Mesenchymal stem cell (in vitro differentiated cells and primary cell): Measurements from ENCODE around the gene RNF138.

ENCODE experiments used
- DNase-seq: peaks from one replicate; pipeline ENCODE4 v3.0.0-alpha.2; 2013
- H2AFZ ChIP-seq: one replicate; pipeline ENCODE4 v1.6.1; 2013; ENCODE audit warnings: low read depth, mild to moderate bottlenecking, control low read depth, inconsistent platforms, low read length, moderate library complexity
- H2AK5ac ChIP-seq: 2 replicates; pipeline ENCODE4 v1.6.1; 2013; ENCODE audit warnings: low read length, moderate library complexity, mild to moderate bottlenecking, inconsistent platforms; ENCODE audit not compliant: severe bottlenecking
- H2BK120ac ChIP-seq: one replicate; pipeline ENCODE4 v1.6.1; 2013; ENCODE audit warnings: low read depth, mild to moderate bottlenecking, inconsistent platforms, low read length, moderate library complexity
- H2BK12ac ChIP-seq, 2 experiments: one replicate each; pipeline ENCODE4 v1.6.1; 2013; ENCODE audit warnings: inconsistent platforms in 2 of 2, low read length in 2 of 2, mild to moderate bottlenecking in 2 of 2, moderate library complexity in 2 of 2, control low read depth in 1 of 2
- H2BK15ac ChIP-seq: one replicate; pipeline ENCODE4 v1.6.1; 2013; ENCODE audit warnings: mild to moderate bottlenecking, low read depth, inconsistent platforms; ENCODE audit not compliant: poor library complexity, severe bottlenecking
- H2BK5ac ChIP-seq: 2 replicates; pipeline ENCODE4 v1.6.1; 2013; ENCODE audit warnings: low read depth, mild to moderate bottlenecking, low read length, control low read depth, inconsistent platforms; ENCODE audit not compliant: poor library complexity, severe bottlenecking
- H3K14ac ChIP-seq, 2 experiments: one replicate each; pipeline ENCODE4 v1.6.1; 2013; ENCODE audit warnings: inconsistent platforms in 2 of 2, low read length in 2 of 2, control low read depth in 1 of 2, mild to moderate bottlenecking in 1 of 2, moderate library complexity in 1 of 2
- H3K18ac ChIP-seq, 2 experiments: one replicate each; pipeline ENCODE4 v1.6.1; 2013; ENCODE audit warnings: inconsistent platforms in 2 of 2, low read length in 2 of 2, control low read depth in 1 of 2, low read depth in 1 of 2, mild to moderate bottlenecking in 1 of 2
- H3K23ac ChIP-seq, 2 experiments: one replicate each; pipeline ENCODE4 v1.6.1; 2013; ENCODE audit warnings: inconsistent platforms in 2 of 2, low read length in 2 of 2, mild to moderate bottlenecking in 2 of 2, moderate library complexity in 2 of 2, control low read depth in 1 of 2
- H3K27ac ChIP-seq: 2 replicates; pipeline ENCODE4 v1.5.1; 2013; ENCODE audit warnings: mild to moderate bottlenecking, moderate library complexity, low read length, control low read depth, inconsistent platforms; ENCODE audit not compliant: poor library complexity, severe bottlenecking
- H3K27me3 ChIP-seq, 2 experiments: 2 replicates each; pipeline versions ENCODE4 v1.6.1 to v1.7.0; 2013; ENCODE audit warnings: low read length in 2 of 2, mild to moderate bottlenecking in 2 of 2, moderate library complexity in 2 of 2, control low read depth in 1 of 2, inconsistent platforms in 1 of 2; ENCODE audit not compliant: control insufficient read depth in 1 of 2, insufficient read depth in 1 of 2
- H3K36me3 ChIP-seq, 2 experiments: 2 replicates each; pipeline versions ENCODE4 v1.6.1 to v1.7.0; 2013; ENCODE audit warnings: low read length in 2 of 2, control low read depth in 1 of 2, inconsistent platforms in 1 of 2, low read depth in 1 of 2, mild to moderate bottlenecking in 1 of 2; ENCODE audit not compliant: insufficient read depth in 2 of 2, control insufficient read depth in 1 of 2
- H3K4ac ChIP-seq, 2 experiments: one replicate each; pipeline ENCODE4 v1.6.1; 2013; ENCODE audit warnings: inconsistent platforms in 2 of 2, low read length in 2 of 2, mild to moderate bottlenecking in 2 of 2, moderate library complexity in 2 of 2, control low read depth in 1 of 2, low read depth in 1 of 2
- H3K4me1 ChIP-seq: 2 replicates; pipeline ENCODE4 v1.6.1; 2013; ENCODE audit warnings: low read depth, low read length, control low read depth; ENCODE audit not compliant: control insufficient read depth, insufficient read depth
- H3K4me2 ChIP-seq: 2 replicates; pipeline ENCODE4 v1.6.1; 2013; ENCODE audit warnings: low read length, mild to moderate bottlenecking, inconsistent platforms; ENCODE audit not compliant: poor library complexity, severe bottlenecking
- H3K4me3 ChIP-seq, 2 experiments: 2 replicates each; pipeline versions ENCODE4 v1.5.1 to v1.7.0; 2013; ENCODE audit warnings: low read length in 2 of 2, mild to moderate bottlenecking in 2 of 2, control low read depth in 1 of 2, low read depth in 1 of 2; ENCODE audit not compliant: insufficient read depth in 1 of 2
- H3K79me1 ChIP-seq: replicated peaks from 2 replicates; pipeline ENCODE4 v1.6.1; 2013; ENCODE audit warnings: mild to moderate bottlenecking, control low read depth, low read length, inconsistent platforms; ENCODE audit not compliant: poor library complexity, severe bottlenecking
- H3K9ac ChIP-seq: 2 replicates; pipeline ENCODE4 v1.7.0; 2013; ENCODE audit warnings: mild to moderate bottlenecking, low read length, moderate library complexity
- H3K9me3 ChIP-seq: 2 replicates; pipeline ENCODE4 v1.7.0; 2013; ENCODE audit warnings: mild to moderate bottlenecking, low read length; ENCODE audit not compliant: control insufficient read depth
- H4K8ac ChIP-seq: one replicate; pipeline ENCODE4 v1.6.1; 2013; ENCODE audit warnings: inconsistent platforms, mild to moderate bottlenecking, low read length, moderate library complexity
- H4K91ac ChIP-seq: one replicate; pipeline ENCODE4 v1.6.1; 2013; ENCODE audit warnings: mild to moderate bottlenecking, low read length, inconsistent platforms
- WGBS: methylation state at CpG from one replicate; pipeline ENCODE4 v1.1.7; 2013; ENCODE audit warnings: mixed read lengths; 5-methylcytosine and 5-hydroxymethylcytosine counted together

RNF138 gene

DNA sequence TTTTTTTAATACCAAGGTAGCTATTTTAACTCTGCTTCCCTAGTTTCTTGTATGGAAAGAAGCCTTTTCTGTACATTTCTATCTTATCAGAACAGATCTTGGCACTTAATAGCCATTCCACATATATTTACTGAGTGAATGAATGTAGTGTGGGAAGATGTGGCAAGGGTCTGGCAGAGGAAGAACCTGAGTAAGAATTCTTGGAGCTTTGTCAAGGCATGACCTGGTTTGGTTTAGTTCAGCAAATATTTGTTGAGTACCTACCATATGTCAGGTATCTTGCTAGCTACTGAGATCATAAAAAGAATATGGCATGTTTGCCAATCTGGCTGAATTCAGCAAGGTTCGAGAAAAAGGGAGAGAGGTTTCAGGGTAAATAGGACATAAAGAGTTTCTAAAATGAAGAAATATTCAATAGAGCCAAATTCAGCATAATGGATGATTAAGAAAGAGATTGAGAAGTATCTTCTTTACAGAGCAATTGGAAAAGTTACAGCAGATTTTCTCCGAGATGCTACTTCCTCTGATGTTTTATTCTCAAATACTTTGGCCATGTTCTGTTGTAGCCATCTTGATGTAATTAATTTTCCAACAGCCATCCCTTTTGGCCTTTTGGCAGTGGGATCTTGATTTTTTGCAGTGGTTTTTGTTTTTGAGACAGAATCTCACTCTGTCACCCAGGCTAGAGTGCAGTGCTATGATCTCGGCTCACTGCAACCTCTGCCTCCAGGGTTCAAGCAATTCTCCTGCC is 76.5 kb downstream of the RNF138 start:
- Histone ChIP-seq H3K9me3 (no peaks in the 10 kb centered on the region), H2BK5ac (no peak overlapping the region), H3K36me3 (no peaks in the 10 kb centered on the region)

GRCh38 chr18:32173654-32174053 is 82.0 kb downstream of the RNF138 start:
- Histone ChIP-seq H3K4ac (no peak overlapping the region), H3K18ac (no peak overlapping the region), H3K4me1 (no peaks in the 10 kb centered on the region), H3K14ac (no peak overlapping the region), H4K8ac (no peak overlapping the region), H3K9me3 (no peaks in the 10 kb centered on the region), H2BK120ac (no peak overlapping the region), H3K27me3 (no peaks in the 10 kb centered on the region), H2BK15ac (no peak overlapping the region), H2BK12ac (no peak overlapping the region), H2AK5ac (no peak overlapping the region), H2BK5ac (no peak overlapping the region), H3K27ac (no peak overlapping the region), H3K4me3 (no peak overlapping the region), H3K9ac (no peak overlapping the region), H2AFZ (no peak overlapping the region), H3K4me2 (no peak overlapping the region), H4K91ac (no peak overlapping the region), H3K23ac (no peak overlapping the region), H3K79me1 (no peaks in the 10 kb centered on the region), H3K36me3 (no peaks in the 10 kb centered on the region)
- WGBS, result 100% methylated on average over 2 of the region's 3 CpGs
- DNase-seq, result no peak

More for the DNA sequence above, 76.5 kb downstream of the RNF138 start:
- Histone ChIP-seq H3K4me3 (no peak overlapping the region), H3K4ac (no peak overlapping the region), H2BK15ac (no peak overlapping the region), H3K23ac (no peak overlapping the region), H3K4me1 (no peaks in the 10 kb centered on the region), H2BK120ac (no peak overlapping the region), H4K8ac (no peak overlapping the region), H3K27ac (no peak overlapping the region), H3K27me3 (peaks cover 7 to 8% of the 10 kb centered on the region in 2 experiments), H3K79me1 (no peaks in the 10 kb centered on the region), H3K9ac (no peak overlapping the region), H3K4me2 (no peak overlapping the region), H2BK12ac (no peak overlapping the region), H3K18ac (no peak overlapping the region), H2AK5ac (no peak overlapping the region), H3K14ac (no peak overlapping the region), H4K91ac (no peak overlapping the region), H2AFZ (no peak overlapping the region)
- DNase-seq, result no peak
- 90% methylated on average over 3 of the region's 3 CpGs for WGBS

GRCh38 chr18:32174719-32175118 is 83.0 kb downstream of the RNF138 start:
- Histone ChIP-seq H3K4ac (no peak overlapping the region), H3K4me3 (no peak overlapping the region), H3K36me3 (no peaks in the 10 kb centered on the region), H2AK5ac (no peak overlapping the region), H3K4me2 (no peak overlapping the region), H3K27me3 (no peaks in the 10 kb centered on the region), H3K27ac (no peak overlapping the region), H3K14ac (no peak overlapping the region), H3K9me3 (no peaks in the 10 kb centered on the region), H2BK15ac (no peak overlapping the region), H4K91ac (no peak overlapping the region), H2BK5ac (no peak overlapping the region), H3K18ac (no peak overlapping the region), H3K23ac (no peak overlapping the region), H4K8ac (no peak overlapping the region), H2AFZ (no peak overlapping the region), H2BK12ac (no peak overlapping the region), H2BK120ac (no peak overlapping the region), H3K9ac (no peak overlapping the region), H3K4me1 (no peaks in the 10 kb centered on the region), H3K79me1 (no peaks in the 10 kb centered on the region)
- 77% methylated on average over 5 of the region's 7 CpGs for WGBS
- no peak for DNase-seq

GRCh38 chr18:32175265-32175664 is 83.6 kb downstream of the RNF138 start:
- no peak overlapping the region for H2BK120ac ChIP-seq
- no peak overlapping the region for H3K4me2 ChIP-seq
- no peak overlapping the region for H3K9ac ChIP-seq
- H3K9me3 ChIP-seq, result no peaks in the 10 kb centered on the region
- no peak overlapping the region for H4K91ac ChIP-seq
- no peak overlapping the region for H3K4ac ChIP-seq
- no peak overlapping the region for H3K18ac ChIP-seq
- H2BK12ac ChIP-seq, result no peak overlapping the region
- WGBS, result 67% methylated on average over 1 of the region's 1 CpG
- H2AFZ ChIP-seq, result no peak overlapping the region
- no peak overlapping the region for H3K4me3 ChIP-seq
- H3K36me3 ChIP-seq, result no peaks in the 10 kb centered on the region
- no peak overlapping the region for H2BK15ac ChIP-seq
- no peak for DNase-seq
- H3K27me3 ChIP-seq, result no peaks in the 10 kb centered on the region
- H3K4me1 ChIP-seq, result no peaks in the 10 kb centered on the region
- no peak overlapping the region for H3K27ac ChIP-seq
- H3K23ac ChIP-seq, result no peak overlapping the region
- no peaks in the 10 kb centered on the region for H3K79me1 ChIP-seq
- H2AK5ac ChIP-seq, result no peak overlapping the region
- no peak overlapping the region for H3K14ac ChIP-seq
- no peak overlapping the region for H2BK5ac ChIP-seq
- no peak overlapping the region for H4K8ac ChIP-seq
